Measurements from ENCODE around the gene EID2B. TPM values are rescaled to one million over a fixed set of nuclear protein-coding genes. Genes with fewer than 3 reads are reported as not detected.
A peak's percentile ranks its signal among the peaks of the same experiment; 100 is the strongest.

The EID2B gene
- total and polyA plus RNA-seq, 9 of the 15 experiments (the other 6 are each of a cell fraction or from before 2014, with no cell fraction given), result 2.8 to 8.8 (median 4.8) TPM

- TF ChIP-seq FOXA3 (CRISPR knock-in tag; conservative IDR thresholded peaks at IDR 0.05 in 1 of 2, IDR thresholded peaks at IDR 0.05 in 1 of 2), result peak in 1 of 2 experiments; percentile 95; a peak in 2 of 4 replicates
- TF ChIP-seq MNT (conservative IDR thresholded peaks at IDR 0.05), result peak in 1 of 2 experiments; percentile 26; a peak in 1 of 4 replicates
- TF ChIP-seq CCAR2 (IDR thresholded peaks at IDR 0.05; ENCODE audit: low read depth, low read length), result no peak
- peak in 1 of 3 experiments; percentile 35 for TF ChIP-seq YY1 (IDR thresholded peaks at IDR 0.05; ENCODE audit: borderline replicate concordance in 1 of 3, control insufficient read depth in 1 of 3, extremely low read depth in 1 of 3, insufficient read depth in 3 of 3, insufficient read length in 1 of 3, insufficient replicate concordance in 2 of 3, low read depth in 1 of 3, low read length in 2 of 3)
- TF ChIP-seq RNF2 (IDR thresholded peaks at IDR 0.05), result peak; percentile 79; the same call in 1 of the 2 replicates
- peak; percentile 100 for TF ChIP-seq L3MBTL2 (IDR thresholded peaks at IDR 0.05)
- TF ChIP-seq BRF1 (IDR thresholded peaks at IDR 0.05; ENCODE audit: borderline replicate concordance, extremely low read depth, insufficient read length), result no peak
- TF ChIP-seq MYC (IDR thresholded peaks at IDR 0.05; ENCODE audit: low read depth, low read length), result peak; percentile 91
- no peak for TF ChIP-seq MYC (CRISPR knock-in tag; IDR thresholded peaks at IDR 0.05; ENCODE audit: borderline replicate concordance, low read depth)
- no peak for TF ChIP-seq LARP7 (IDR thresholded peaks at IDR 0.05)
- TF ChIP-seq HDAC8 (tag; IDR thresholded peaks at IDR 0.05), result peak; percentile 88
- peak; percentile 91 for TF ChIP-seq CBFB (CRISPR knock-in tag; IDR thresholded peaks at IDR 0.05)
- no peak for TF ChIP-seq ETV6 (IDR thresholded peaks at IDR 0.05; ENCODE audit: borderline replicate concordance in 1 of 2, low read depth in 2 of 2, low read length in 1 of 2)
- peak; percentile 100 for TF ChIP-seq ETV6 (CRISPR knock-in tag; IDR thresholded peaks at IDR 0.05; ENCODE audit: borderline replicate concordance)
- peak; percentile 76 for TF ChIP-seq TFAP4 (CRISPR knock-in tag; IDR thresholded peaks at IDR 0.05; ENCODE audit: borderline replicate concordance)
- TF ChIP-seq ATF2 (CRISPR knock-in tag; IDR thresholded peaks at IDR 0.05), result peak; percentile 93
- TF ChIP-seq ZC3H11A (IDR thresholded peaks at IDR 0.05; ENCODE audit: low read depth, low read length), result no peak
- peak; percentile 81; the same call in 1 of the 2 replicates for TF ChIP-seq ZBTB7A (IDR thresholded peaks at IDR 0.05; ENCODE audit: borderline replicate concordance, control insufficient read depth, low read depth, low read length)
- TF ChIP-seq SAP30 (IDR thresholded peaks at IDR 0.05; ENCODE audit: borderline replicate concordance, insufficient read depth, low read depth, low read length, poor library complexity, severe bottlenecking), result no peak
- peak; percentile 96 for TF ChIP-seq CXXC5 (CRISPR knock-in tag; IDR thresholded peaks at IDR 0.05)
- peak in 1 of 2 experiments; percentile 83; a peak in 2 of 3 replicates for TF ChIP-seq CBX3 (IDR thresholded peaks at IDR 0.05; ENCODE audit: borderline replicate concordance in 1 of 2, low read length in 2 of 2)
- TF ChIP-seq GATA2 (CRISPR knock-in tag; IDR thresholded peaks at IDR 0.05), result peak; percentile 45; the same call in 1 of the 2 replicates
These were observed 29.8 kb downstream of the EID2B start (continued) for GRCh38 chr19:39502640-39503417.
